GM13977 (cell line): Measurements from ENCODE around the gene PNP.

ENCODE experiments used
- DNase-seq: peaks from one replicate; pipeline ENCODE4 v3.0.0; 2012; ENCODE audit warnings: low spot score
- in situ Hi-C: fragments of 300-500 bp; cut with MboI; formaldehyde crosslinking; loops from one replicate; pipeline ENCODE4 v1.12.0; 2022; ENCODE audit warnings: low sequenced_read_pairs, low pct_unique_long_range_greater_than_20kb, mixed read lengths, inconsistent platforms; ENCODE audit not compliant: unreplicated experiment
- TF ChIP-seq, protein P1 (sequence below): IDR thresholded peaks from 2 replicates; pipeline ENCODE4 v1.5.1; 2012; ENCODE audit warnings: mild to moderate bottlenecking, control low read depth; ENCODE audit not compliant: insufficient read depth; ENCODE audit errors: extremely low read depth, missing control alignments

Gene PNP

DNA sequence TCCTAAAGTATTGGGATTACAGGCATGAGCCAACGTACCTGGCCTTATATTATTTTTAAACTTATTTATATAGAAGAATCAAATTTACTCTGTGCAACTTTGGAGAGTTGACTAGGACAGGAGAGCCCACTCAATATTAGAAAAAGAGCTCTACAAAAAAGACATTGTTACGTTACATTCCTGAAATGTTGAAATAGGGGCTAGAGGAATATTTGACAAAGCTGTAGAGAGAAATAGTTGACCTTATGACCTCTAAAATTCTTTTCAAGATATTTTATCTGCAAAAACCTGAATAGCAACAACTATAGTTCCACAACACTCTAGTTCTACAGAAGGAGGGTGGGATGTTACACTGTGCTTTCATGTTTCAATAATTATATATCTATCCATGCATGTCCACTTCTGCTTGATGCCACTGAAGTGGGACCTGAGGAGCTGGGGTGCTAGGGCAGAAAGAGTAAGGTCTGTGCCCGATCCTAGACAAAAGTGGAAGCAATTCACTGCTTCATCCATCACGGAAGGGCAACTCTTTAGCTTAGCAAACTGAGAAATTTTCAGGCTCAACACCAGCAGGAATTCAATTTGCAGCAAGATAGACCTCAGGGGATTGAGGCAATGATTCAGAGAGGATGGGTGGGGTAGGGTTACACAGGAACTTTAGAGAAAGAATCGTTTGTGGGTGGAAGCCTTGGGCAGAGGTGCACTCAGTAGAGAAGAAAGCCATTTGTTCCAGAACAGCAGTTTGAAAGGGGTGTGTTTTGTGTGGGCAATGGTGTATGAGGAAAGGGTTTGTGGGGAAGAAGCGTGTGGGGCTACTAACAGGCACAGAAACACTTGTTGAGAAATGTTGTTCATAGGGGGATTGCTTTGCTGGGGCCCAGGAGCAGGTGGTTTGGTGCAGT is 20.1 kb downstream of the PNP start:
- no peak for DNase-seq
- TF ChIP-seq, protein P1, sequence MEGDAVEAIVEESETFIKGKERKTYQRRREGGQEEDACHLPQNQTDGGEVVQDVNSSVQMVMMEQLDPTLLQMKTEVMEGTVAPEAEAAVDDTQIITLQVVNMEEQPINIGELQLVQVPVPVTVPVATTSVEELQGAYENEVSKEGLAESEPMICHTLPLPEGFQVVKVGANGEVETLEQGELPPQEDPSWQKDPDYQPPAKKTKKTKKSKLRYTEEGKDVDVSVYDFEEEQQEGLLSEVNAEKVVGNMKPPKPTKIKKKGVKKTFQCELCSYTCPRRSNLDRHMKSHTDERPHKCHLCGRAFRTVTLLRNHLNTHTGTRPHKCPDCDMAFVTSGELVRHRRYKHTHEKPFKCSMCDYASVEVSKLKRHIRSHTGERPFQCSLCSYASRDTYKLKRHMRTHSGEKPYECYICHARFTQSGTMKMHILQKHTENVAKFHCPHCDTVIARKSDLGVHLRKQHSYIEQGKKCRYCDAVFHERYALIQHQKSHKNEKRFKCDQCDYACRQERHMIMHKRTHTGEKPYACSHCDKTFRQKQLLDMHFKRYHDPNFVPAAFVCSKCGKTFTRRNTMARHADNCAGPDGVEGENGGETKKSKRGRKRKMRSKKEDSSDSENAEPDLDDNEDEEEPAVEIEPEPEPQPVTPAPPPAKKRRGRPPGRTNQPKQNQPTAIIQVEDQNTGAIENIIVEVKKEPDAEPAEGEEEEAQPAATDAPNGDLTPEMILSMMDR, result no peak
- in situ Hi-C loops, result no loop called here

DNA sequence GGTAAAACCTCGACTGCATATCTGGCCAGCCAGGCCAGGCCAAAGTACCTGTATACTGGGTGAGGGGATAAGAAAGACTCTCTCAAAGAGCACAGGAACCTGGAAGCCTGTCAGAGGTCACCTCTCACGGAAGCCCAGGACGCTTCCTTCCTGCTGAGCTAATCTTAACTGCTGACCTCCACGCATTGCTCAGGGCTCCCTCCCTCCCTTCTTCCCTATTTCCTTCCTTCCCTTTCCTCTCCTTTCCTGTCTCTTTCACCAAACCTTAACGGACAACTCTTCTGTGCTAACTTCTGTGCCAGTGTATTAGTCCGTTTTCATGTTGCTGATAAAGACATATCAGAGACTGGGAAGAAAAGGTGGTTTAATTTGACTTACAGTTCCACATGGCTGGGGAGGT is 21.4 kb downstream of the PNP start:
- TF ChIP-seq, protein P1, result no peak
- in situ Hi-C loops, result no loop called here
- no peak for DNase-seq

DNA sequence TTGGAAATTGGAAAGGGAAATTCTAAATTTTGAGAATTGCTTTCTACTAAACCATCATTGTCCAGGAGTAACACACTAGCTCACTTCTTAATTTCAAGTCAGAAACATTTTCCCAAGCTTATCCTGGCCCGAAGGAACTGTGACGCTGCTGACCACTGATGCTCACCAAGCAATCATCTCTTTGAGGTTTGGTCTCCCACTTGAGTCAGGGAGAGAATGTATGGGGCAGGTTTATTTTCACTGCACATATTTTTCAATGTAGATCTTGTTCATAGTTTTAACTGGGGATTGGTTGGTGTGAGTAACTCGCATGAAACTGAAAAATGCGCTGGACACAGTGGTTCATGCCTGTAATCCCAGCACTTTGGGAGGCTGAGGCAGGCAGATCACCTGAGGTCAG is 23.3 kb downstream of the PNP start:
- in situ Hi-C loops, result no loop called here
- DNase-seq, result no peak
- TF ChIP-seq, protein P1, result no peak

DNA sequence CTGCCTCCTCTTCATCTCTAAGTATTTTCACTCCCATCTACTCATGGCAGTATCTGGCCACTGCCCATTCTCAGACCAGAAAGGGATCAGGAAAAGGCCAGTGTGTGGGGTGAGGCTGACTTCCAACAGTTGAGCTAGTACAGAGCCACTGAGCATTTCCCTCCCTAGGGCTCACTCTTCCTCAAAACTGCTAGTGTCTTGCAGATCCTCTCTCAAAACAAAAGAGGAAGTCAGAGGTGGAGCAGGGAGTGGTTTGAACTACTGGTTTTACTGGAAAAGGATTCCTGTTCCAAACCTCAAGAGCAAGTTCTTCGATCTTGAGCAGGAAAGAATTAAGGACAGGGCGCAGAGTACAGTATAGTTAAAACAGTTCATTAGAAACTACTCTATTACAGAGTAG is 24.4 kb downstream of the PNP start:
- no peak for DNase-seq
- in situ Hi-C loops, result no loop called here
- TF ChIP-seq, protein P1, result no peak

DNA sequence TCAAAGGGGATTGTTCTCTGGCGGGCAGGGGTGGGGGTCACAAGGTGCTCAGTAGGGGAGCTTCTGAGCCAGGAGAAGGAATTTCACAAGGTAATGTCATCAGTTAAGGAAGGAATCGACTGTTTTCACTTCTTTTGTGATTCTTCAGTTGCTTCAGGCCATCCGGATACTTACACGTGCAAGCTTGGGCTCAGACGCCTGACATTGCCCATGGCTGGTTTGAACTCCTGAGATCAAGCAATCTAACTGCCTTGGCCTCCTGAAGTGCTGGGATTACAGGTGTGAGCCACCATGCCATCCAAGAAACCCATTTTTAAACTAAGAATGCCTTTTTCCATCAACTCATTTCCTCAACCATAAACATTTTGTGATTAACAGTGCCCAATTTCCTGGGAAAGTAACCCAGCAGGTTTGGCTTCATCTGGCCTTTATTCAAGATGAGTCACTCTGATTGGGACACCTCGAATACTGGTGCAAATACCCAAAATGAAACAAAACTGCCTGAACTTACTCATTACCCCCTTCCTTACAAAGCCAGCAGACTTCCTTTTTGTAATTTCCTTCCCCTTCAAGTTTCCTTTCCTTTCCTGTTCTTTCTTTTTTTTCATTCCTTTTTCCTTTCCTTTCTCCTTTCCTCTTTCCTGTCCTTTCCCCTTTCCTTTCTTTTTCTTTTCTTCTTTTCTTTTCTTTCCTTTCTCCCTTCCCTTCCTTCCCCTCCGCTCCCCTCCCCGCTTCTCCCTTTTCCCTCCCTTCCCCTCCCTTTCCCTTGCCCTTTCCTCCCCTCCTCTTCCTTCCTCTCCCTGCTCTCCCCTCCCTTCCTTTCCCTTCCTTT is 25.9 kb downstream of the PNP start:
- TF ChIP-seq, protein P1, result no peak
- DNase-seq, result no peak
- in situ Hi-C loops, result no loop called here

DNA sequence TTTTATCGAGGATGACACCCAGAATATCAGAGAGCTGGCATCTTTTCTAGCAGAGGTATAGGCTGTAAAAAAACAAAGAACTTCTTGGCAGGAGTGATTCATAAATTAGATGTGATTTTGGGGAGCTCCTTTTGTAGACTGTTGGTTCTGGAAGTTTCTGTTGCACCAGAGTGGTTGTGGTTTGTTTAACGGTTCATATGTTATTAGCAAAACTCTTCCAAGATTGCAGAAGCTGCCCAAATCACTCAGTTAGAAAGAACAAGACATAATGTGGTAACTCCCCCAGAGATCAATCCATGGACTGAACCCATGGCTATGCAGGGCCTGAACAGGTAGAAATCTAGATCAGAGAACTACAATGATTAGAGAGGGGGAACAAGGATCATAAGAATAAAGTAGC is 29.4 kb downstream of the PNP start:
- TF ChIP-seq, protein P1, result no peak
- no peak for DNase-seq
- in situ Hi-C loops, result no loop called here
